OCI-LY1 (cell line): Measurements from ENCODE around the gene HSF4.

ENCODE experiments used
- EZH2 ChIP-seq: fragments of 200-600 bp; sonication (generic), shearing (Covaris generic); IDR thresholded peaks from 2 replicates; pipeline ENCODE4 v1.8.0; 2017; ENCODE audit warnings: borderline replicate concordance, mixed run types, mild to moderate bottlenecking, antibody characterized with exemption, low read length, moderate library complexity, mixed read lengths
- TF ChIP-seq, protein P1 (sequence below): fragments of 200-600 bp; sonication (generic), shearing (Covaris generic); IDR thresholded peaks from 2 replicates; pipeline ENCODE4 v1.5.1; 2017; ENCODE audit warnings: mild to moderate bottlenecking, antibody characterized with exemption, low read length, moderate library complexity, mixed read lengths

DNA sequence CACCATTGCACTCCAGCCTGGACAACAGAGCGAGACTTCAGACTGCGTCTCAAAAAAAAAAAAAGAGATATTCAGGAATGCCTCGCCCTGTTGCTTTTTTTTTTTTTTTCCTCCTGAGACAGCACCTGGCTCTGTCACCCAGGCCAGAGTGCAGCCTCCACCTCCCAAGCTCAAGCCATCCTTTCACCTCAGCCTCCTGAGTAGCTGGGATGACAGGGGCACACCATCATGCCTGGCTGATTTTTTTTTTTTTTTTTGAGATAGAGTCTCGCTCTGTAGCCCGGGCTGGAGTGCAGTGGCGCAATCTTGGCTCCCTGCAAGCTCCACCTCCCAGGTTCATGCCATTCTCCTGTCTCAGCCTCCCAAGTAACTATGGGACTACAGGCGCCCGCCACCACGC, 46.8 kb upstream of the HSF4 start:
- TF ChIP-seq, protein P1, sequence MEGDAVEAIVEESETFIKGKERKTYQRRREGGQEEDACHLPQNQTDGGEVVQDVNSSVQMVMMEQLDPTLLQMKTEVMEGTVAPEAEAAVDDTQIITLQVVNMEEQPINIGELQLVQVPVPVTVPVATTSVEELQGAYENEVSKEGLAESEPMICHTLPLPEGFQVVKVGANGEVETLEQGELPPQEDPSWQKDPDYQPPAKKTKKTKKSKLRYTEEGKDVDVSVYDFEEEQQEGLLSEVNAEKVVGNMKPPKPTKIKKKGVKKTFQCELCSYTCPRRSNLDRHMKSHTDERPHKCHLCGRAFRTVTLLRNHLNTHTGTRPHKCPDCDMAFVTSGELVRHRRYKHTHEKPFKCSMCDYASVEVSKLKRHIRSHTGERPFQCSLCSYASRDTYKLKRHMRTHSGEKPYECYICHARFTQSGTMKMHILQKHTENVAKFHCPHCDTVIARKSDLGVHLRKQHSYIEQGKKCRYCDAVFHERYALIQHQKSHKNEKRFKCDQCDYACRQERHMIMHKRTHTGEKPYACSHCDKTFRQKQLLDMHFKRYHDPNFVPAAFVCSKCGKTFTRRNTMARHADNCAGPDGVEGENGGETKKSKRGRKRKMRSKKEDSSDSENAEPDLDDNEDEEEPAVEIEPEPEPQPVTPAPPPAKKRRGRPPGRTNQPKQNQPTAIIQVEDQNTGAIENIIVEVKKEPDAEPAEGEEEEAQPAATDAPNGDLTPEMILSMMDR: no peak
- TF ChIP-seq EZH2: no peak
